ENCODE results near the gene PAMR1. TPM values are rescaled to one million over a fixed set of nuclear protein-coding genes. Genes with fewer than 3 reads are reported as not detected.

PAMR1 gene
- total and polyA plus RNA-seq, 4 experiments from 2014 or later, result not detected

DNA sequence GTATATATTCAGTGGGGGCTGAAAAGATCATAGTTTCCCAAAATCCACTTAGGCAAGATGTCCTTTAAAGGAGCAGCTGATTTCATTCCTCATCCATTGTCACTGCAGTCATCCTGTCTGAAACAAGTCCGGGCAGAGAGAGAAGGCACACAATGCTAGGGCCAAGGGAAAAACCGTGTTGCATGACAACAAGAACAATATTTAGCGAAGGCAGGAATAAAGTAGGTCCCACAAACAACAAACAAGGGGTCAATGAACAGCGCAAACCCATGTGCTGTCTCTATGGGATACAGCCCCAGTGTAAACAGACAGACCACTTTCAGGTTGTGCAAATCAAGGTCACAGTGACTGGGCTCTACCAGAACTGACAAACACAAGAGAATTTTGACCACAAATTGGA, 9.0 kb downstream of the PAMR1 start:
- no peak overlapping the region for H3K4me3 ChIP-seq (ENCODE audit: low read length in 2 of 2)
- POLR2A ChIA-PET (ENCODE audit: partially characterized antibody), result no interaction called here
- no peaks in the 10 kb centered on the region for H3K4me1 ChIP-seq (ENCODE audit: insufficient read depth, low read length)
- no peaks in the 10 kb centered on the region for H3K27me3 ChIP-seq (ENCODE audit: insufficient read depth, low read length)
- peaks cover 0 to 2% (median 0%) of the 10 kb centered on the region in 8 donors for H3K9me3 Mint-ChIP-seq
- no peaks in the 10 kb centered on the region for H3K9me3 ChIP-seq (ENCODE audit: control insufficient read depth in 1 of 2, low read length in 2 of 2)
- peaks cover 3 to 34% of the 10 kb centered on the region in 2 donors for H3K27me3 Mint-ChIP-seq
- H3K36me3 ChIP-seq (ENCODE audit: insufficient read depth, low read length), result no peaks in the 10 kb centered on the region
- CTCF ChIA-PET (ENCODE audit: partially characterized antibody), result no interaction called here
- no peak overlapping the region for H3K4me3 Mint-ChIP-seq
- no peak for DNase-seq
- H3K36me3 Mint-ChIP-seq, result no peaks in the 10 kb centered on the region
- H3K4me1 Mint-ChIP-seq, result no peaks in the 10 kb centered on the region
- H3K27ac Mint-ChIP-seq, result no peak overlapping the region
- H3K27ac ChIP-seq (ENCODE audit: low read depth, low read length), result no peak overlapping the region
- intact Hi-C loops (cut with micrococcal nuclease), result no loop called here

GRCh38 chr11:35515224-35515623, 10.2 kb downstream of the PAMR1 start:
- no peak for DNase-seq
- Histone ChIP-seq H3K4me1 (ENCODE audit: insufficient read depth, low read length) (no peaks in the 10 kb centered on the region), H3K9me3 (ENCODE audit: control insufficient read depth in 1 of 2, low read length in 2 of 2) (no peaks in the 10 kb centered on the region), H3K4me3 (ENCODE audit: low read length in 2 of 2) (no peak overlapping the region), H3K27ac (ENCODE audit: low read depth, low read length) (no peak overlapping the region), H3K36me3 (ENCODE audit: insufficient read depth, low read length) (no peaks in the 10 kb centered on the region), H3K27me3 (ENCODE audit: insufficient read depth, low read length) (peaks cover 5% of the 10 kb centered on the region)
- Mint-ChIP-seq H3K27ac (no peak overlapping the region), H3K36me3 (no peaks in the 10 kb centered on the region), H3K9me3 (peaks cover 0 to 4% (median 0%) of the 10 kb centered on the region in 8 donors), H3K27me3 (peaks cover 3 to 38% of the 10 kb centered on the region in 2 donors), H3K4me3 (no peak overlapping the region), H3K4me1 (no peaks in the 10 kb centered on the region)
- intact Hi-C loops (cut with micrococcal nuclease), result no loop called here
- ChIA-PET CTCF (ENCODE audit: partially characterized antibody) (no interaction called here), POLR2A (ENCODE audit: partially characterized antibody) (no interaction called here)

DNA sequence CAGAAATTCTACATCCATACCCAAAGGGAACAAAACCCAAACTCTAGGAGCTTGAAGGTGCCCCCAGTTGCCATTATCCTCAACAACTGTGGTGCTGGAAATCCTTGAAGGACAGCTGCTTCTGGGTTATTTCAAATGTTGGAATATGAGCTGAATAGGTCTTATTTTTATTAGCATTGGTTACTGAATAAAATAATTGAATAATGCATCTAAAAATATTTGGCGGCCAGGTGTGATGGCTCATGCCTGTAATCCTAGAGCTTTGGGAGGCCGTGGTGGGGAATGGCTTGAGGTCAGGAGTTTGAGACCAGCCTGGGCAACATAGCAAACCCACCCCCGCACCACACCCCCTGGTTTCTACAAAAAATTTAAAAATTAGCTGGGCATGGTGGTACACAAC, 10.9 kb downstream of the PAMR1 start:
- DNase-seq, result no peak
- Mint-ChIP-seq H3K36me3 (no peaks in the 10 kb centered on the region), H3K27ac (no peak overlapping the region), H3K9me3 (peaks cover 0 to 4% (median 0%) of the 10 kb centered on the region in 8 donors), H3K4me3 (no peak overlapping the region), H3K4me1 (no peaks in the 10 kb centered on the region), H3K27me3 (peaks cover 5 to 38% of the 10 kb centered on the region in 2 donors)
- CTCF ChIA-PET (ENCODE audit: partially characterized antibody), result no interaction called here
- H3K27me3 ChIP-seq (ENCODE audit: insufficient read depth, low read length), result peaks cover 5% of the 10 kb centered on the region
- no peaks in the 10 kb centered on the region for H3K36me3 ChIP-seq (ENCODE audit: insufficient read depth, low read length)
- H3K4me1 ChIP-seq (ENCODE audit: insufficient read depth, low read length), result no peaks in the 10 kb centered on the region
- H3K9me3 ChIP-seq (ENCODE audit: control insufficient read depth in 1 of 2, low read length in 2 of 2), result no peaks in the 10 kb centered on the region
- no peak overlapping the region for H3K4me3 ChIP-seq (ENCODE audit: low read length in 2 of 2)
- H3K27ac ChIP-seq (ENCODE audit: low read depth, low read length), result no peak overlapping the region
- POLR2A ChIA-PET (ENCODE audit: partially characterized antibody), result no interaction called here
- intact Hi-C loops (cut with micrococcal nuclease), result no loop called here

- Histone ChIP-seq H3K4me3 (ENCODE audit: low read length in 2 of 2) (no peak overlapping the region), H3K9me3 (ENCODE audit: control insufficient read depth in 1 of 2, low read length in 2 of 2) (no peaks in the 10 kb centered on the region), H3K27ac (ENCODE audit: low read depth, low read length) (no peak overlapping the region), H3K4me1 (ENCODE audit: insufficient read depth, low read length) (no peaks in the 10 kb centered on the region), H3K27me3 (ENCODE audit: insufficient read depth, low read length) (peaks cover 5% of the 10 kb centered on the region), H3K36me3 (ENCODE audit: insufficient read depth, low read length) (no peaks in the 10 kb centered on the region)
- no peak overlapping the region for H3K4me3 Mint-ChIP-seq
- H3K27me3 Mint-ChIP-seq, result peaks cover 15 to 33% of the 10 kb centered on the region in 2 donors
- no peaks in the 10 kb centered on the region for H3K36me3 Mint-ChIP-seq
- H3K4me1 Mint-ChIP-seq, result no peaks in the 10 kb centered on the region
- no peak for DNase-seq
- H3K9me3 Mint-ChIP-seq, result peaks cover 0 to 26% (median 17%) of the 10 kb centered on the region in 8 donors
- intact Hi-C loops (cut with micrococcal nuclease), result no loop called here
- no peak overlapping the region for H3K27ac Mint-ChIP-seq
- ChIA-PET CTCF (ENCODE audit: partially characterized antibody) (no interaction called here), POLR2A (ENCODE audit: partially characterized antibody) (no interaction called here)
These were observed 13.8 kb downstream of the PAMR1 start for GRCh38 chr11:35511666-35512065.

DNA sequence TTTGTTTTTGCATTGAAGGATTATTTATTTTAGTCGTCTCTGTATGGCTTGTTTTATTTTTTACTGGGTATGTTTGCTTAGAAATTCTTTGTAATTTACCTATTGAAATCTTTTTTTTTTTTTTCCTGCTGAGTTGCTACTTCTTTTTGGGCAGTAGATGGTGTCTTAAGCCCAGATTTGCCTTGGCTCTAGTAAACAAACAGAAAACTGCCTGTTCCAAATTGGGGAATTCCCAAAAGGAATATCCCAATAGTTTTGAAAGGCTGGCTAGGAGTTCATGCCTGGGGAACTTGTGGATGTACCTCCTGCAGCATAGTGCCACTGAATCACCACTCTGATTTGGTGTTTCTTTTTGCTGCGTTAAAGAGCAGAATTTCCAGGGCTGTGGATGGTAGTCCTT, 17.7 kb downstream of the PAMR1 start:
- H3K27ac Mint-ChIP-seq, result no peak overlapping the region
- Histone ChIP-seq H3K9me3 (ENCODE audit: control insufficient read depth in 1 of 2, low read length in 2 of 2) (no peaks in the 10 kb centered on the region), H3K27me3 (ENCODE audit: insufficient read depth, low read length) (peaks cover 5% of the 10 kb centered on the region), H3K27ac (ENCODE audit: low read depth, low read length) (no peak overlapping the region), H3K4me1 (ENCODE audit: insufficient read depth, low read length) (no peaks in the 10 kb centered on the region), H3K36me3 (ENCODE audit: insufficient read depth, low read length) (no peaks in the 10 kb centered on the region), H3K4me3 (ENCODE audit: low read length in 2 of 2) (no peak overlapping the region)
- H3K4me3 Mint-ChIP-seq, result peak overlapping the region in 1 of 8 donors; percentile 11
- ChIA-PET CTCF (ENCODE audit: partially characterized antibody) (no interaction called here), POLR2A (ENCODE audit: partially characterized antibody) (no interaction called here)
- peaks cover 4 to 43% (median 29%) of the 10 kb centered on the region in 8 donors for H3K9me3 Mint-ChIP-seq
- DNase-seq, result no peak
- intact Hi-C loops (cut with micrococcal nuclease), result no loop called here
- H3K4me1 Mint-ChIP-seq, result peaks cover 0 to 2% (median 0%) of the 10 kb centered on the region in 4 donors
- no peaks in the 10 kb centered on the region for H3K36me3 Mint-ChIP-seq
- peaks cover 13 to 23% of the 10 kb centered on the region in 2 donors for H3K27me3 Mint-ChIP-seq

GRCh38 chr11:35501776-35502175, 23.6 kb downstream of the PAMR1 start:
- Histone ChIP-seq H3K27me3 (ENCODE audit: insufficient read depth, low read length) (no peaks in the 10 kb centered on the region), H3K36me3 (ENCODE audit: insufficient read depth, low read length) (no peaks in the 10 kb centered on the region), H3K4me1 (ENCODE audit: insufficient read depth, low read length) (no peaks in the 10 kb centered on the region), H3K9me3 (ENCODE audit: control insufficient read depth in 1 of 2, low read length in 2 of 2) (no peaks in the 10 kb centered on the region), H3K4me3 (ENCODE audit: low read length in 2 of 2) (no peak overlapping the region), H3K27ac (ENCODE audit: low read depth, low read length) (no peak overlapping the region)
- no peak overlapping the region for H3K27ac Mint-ChIP-seq
- ChIA-PET CTCF (ENCODE audit: partially characterized antibody) (no interaction called here), POLR2A (ENCODE audit: partially characterized antibody) (no interaction called here)
- intact Hi-C loops (cut with micrococcal nuclease), result no loop called here
- H3K4me3 Mint-ChIP-seq, result no peak overlapping the region
- peaks cover 0 to 2% (median 0%) of the 10 kb centered on the region in 4 donors for H3K4me1 Mint-ChIP-seq
- H3K27me3 Mint-ChIP-seq, result peaks cover 0 to 7% of the 10 kb centered on the region in 2 donors
- no peaks in the 10 kb centered on the region for H3K36me3 Mint-ChIP-seq
- DNase-seq, result no peak
- peaks cover 4 to 17% (median 10%) of the 10 kb centered on the region in 8 donors for H3K9me3 Mint-ChIP-seq

DNA sequence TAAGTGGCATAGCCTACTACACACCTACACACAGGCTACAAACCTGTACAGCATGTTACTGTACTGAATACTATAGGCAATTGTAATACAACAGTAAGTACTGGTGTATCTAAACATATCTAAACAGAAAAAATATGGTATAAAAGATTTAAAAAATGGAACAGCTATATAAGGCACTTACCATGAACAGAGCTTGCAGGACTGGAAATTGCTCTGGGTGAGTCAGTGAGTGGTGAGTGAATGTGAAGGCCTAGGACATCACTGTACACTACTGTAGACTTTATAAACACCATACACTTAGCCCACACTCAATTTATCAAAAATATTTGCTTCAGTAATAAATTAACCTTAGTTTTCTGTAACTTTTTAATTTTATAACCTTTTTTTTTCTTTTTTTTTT, 24.7 kb downstream of the PAMR1 start:
- DNase-seq, result no peak
- H3K27ac Mint-ChIP-seq, result no peak overlapping the region
- POLR2A ChIA-PET (ENCODE audit: partially characterized antibody), result no interaction called here

GRCh38 chr11:35496416-35496815, 29.0 kb downstream of the PAMR1 start:
- intact Hi-C loops (cut with micrococcal nuclease), result no loop called here
- Mint-ChIP-seq H3K27me3 (peaks cover 10 to 11% of the 10 kb centered on the region in 2 donors), H3K27ac (no peak overlapping the region), H3K36me3 (no peaks in the 10 kb centered on the region), H3K9me3 (peaks cover 0 to 2% (median 0%) of the 10 kb centered on the region in 8 donors), H3K4me3 (no peak overlapping the region), H3K4me1 (no peaks in the 10 kb centered on the region)
- no peak for DNase-seq
- Histone ChIP-seq H3K27ac (ENCODE audit: low read depth, low read length) (no peak overlapping the region), H3K27me3 (ENCODE audit: insufficient read depth, low read length) (no peaks in the 10 kb centered on the region), H3K36me3 (ENCODE audit: insufficient read depth, low read length) (no peaks in the 10 kb centered on the region), H3K4me3 (ENCODE audit: low read length in 2 of 2) (no peak overlapping the region), H3K9me3 (ENCODE audit: control insufficient read depth in 1 of 2, low read length in 2 of 2) (no peaks in the 10 kb centered on the region), H3K4me1 (ENCODE audit: insufficient read depth, low read length) (no peaks in the 10 kb centered on the region)
- CTCF ChIA-PET (ENCODE audit: partially characterized antibody), result interaction anchor here (1.1 to 2.6 kb wide), 2 partner anchors 9 to 12 kb away, joined by 4 to 20 read pairs; no protein-coding TSS in a partner anchor
- POLR2A ChIA-PET (ENCODE audit: partially characterized antibody), result no interaction called here

More for the DNA sequence above, 24.7 kb downstream of the PAMR1 start:
- no peak overlapping the region for H3K4me3 ChIP-seq (ENCODE audit: low read length in 2 of 2)
- no peaks in the 10 kb centered on the region for H3K9me3 ChIP-seq (ENCODE audit: control insufficient read depth in 1 of 2, low read length in 2 of 2)
- no peak overlapping the region for H3K4me3 Mint-ChIP-seq
- CTCF ChIA-PET (ENCODE audit: partially characterized antibody), result interaction anchor here (1.0 kb wide), 1 partner anchor 15 kb away, joined by 3 read pairs; no protein-coding TSS in a partner anchor
- H3K4me1 Mint-ChIP-seq, result no peaks in the 10 kb centered on the region
- H3K4me1 ChIP-seq (ENCODE audit: insufficient read depth, low read length), result no peaks in the 10 kb centered on the region
- H3K27me3 Mint-ChIP-seq, result peaks cover 0 to 3% of the 10 kb centered on the region in 2 donors
- intact Hi-C loops (cut with micrococcal nuclease), result no loop called here
- H3K36me3 ChIP-seq (ENCODE audit: insufficient read depth, low read length), result no peaks in the 10 kb centered on the region
- no peaks in the 10 kb centered on the region for H3K27me3 ChIP-seq (ENCODE audit: insufficient read depth, low read length)
- no peak overlapping the region for H3K27ac ChIP-seq (ENCODE audit: low read depth, low read length)
- no peaks in the 10 kb centered on the region for H3K36me3 Mint-ChIP-seq
- peaks cover 0 to 9% (median 5%) of the 10 kb centered on the region in 8 donors for H3K9me3 Mint-ChIP-seq
